GM23338 (cell line): Measurements from ENCODE around the gene TMEM170B.

Source experiments
- CREB1 ChIP-seq: fragments of 250-450 bp; sonication (Bioruptor Pico); IDR thresholded peaks from 2 replicates; pipeline ENCODE4 v1.5.0; 2020; ENCODE audit warnings: low read depth, mild to moderate bottlenecking, moderate library complexity
- CTCF ChIP-seq, 2 experiments: fragments of 200-600 bp in 1 of 2; sonication (generic) in 1 of 2; conservative IDR thresholded peaks; 2 replicates each; pipeline versions ENCODE4 v1.5.1 to v1.6.1; 2016 to 2017; ENCODE audit warnings: antibody characterized with exemption in 2 of 2, low read depth in 2 of 2, mild to moderate bottlenecking in 2 of 2, moderate library complexity in 1 of 2
- EZH2 ChIP-seq: fragments of 200-600 bp; sonication (generic); IDR thresholded peaks from one replicate; pipeline ENCODE4 v1.8.0; 2017; ENCODE audit warnings: antibody characterized with exemption, mild to moderate bottlenecking, low read depth; ENCODE audit not compliant: unreplicated experiment
- EZH2phosphoT487 ChIP-seq: fragments of 200-600 bp; sonication (generic); IDR thresholded peaks from one replicate; pipeline ENCODE4 v1.8.1; 2018; ENCODE audit warnings: antibody characterized with exemption; ENCODE audit not compliant: unreplicated experiment
- JUNB ChIP-seq: IDR thresholded peaks from one replicate; pipeline ENCODE4 v1.6.1; 2016; ENCODE audit warnings: antibody characterized with exemption; ENCODE audit not compliant: unreplicated experiment
- POLR2AphosphoS5 ChIP-seq: IDR thresholded peaks from 2 replicates; pipeline ENCODE4 v1.6.1; 2016; ENCODE audit warnings: antibody characterized with exemption, low read depth
- REST ChIP-seq: IDR thresholded peaks from one replicate; pipeline ENCODE4 v1.6.1; 2018; ENCODE audit warnings: antibody characterized with exemption; ENCODE audit not compliant: unreplicated experiment
- STAT1 ChIP-seq: IDR thresholded peaks from one replicate; pipeline ENCODE4 v1.6.1; 2016; ENCODE audit warnings: antibody characterized with exemption; ENCODE audit not compliant: unreplicated experiment
- ZNF331 ChIP-seq: fragments of 250-450 bp; sonication (Bioruptor Pico); IDR thresholded peaks from 2 replicates; pipeline ENCODE4 v1.5.0; 2020; ENCODE audit warnings: low read depth, mild to moderate bottlenecking, moderate library complexity
- ZNF462 ChIP-seq: fragments of 250-450 bp; sonication (Bioruptor Pico); IDR thresholded peaks from 2 replicates; pipeline ENCODE4 v1.5.0; 2020; ENCODE audit warnings: mild to moderate bottlenecking, moderate library complexity
- TF ChIP-seq, protein P1 (sequence below): IDR thresholded peaks from 2 replicates; pipeline ENCODE4 v1.6.1; 2016; ENCODE audit warnings: antibody characterized with exemption

GRCh38 chr6:11584244-11584643 lies 46.7 kb downstream of the TMEM170B start:
- TF ChIP-seq CTCF (conservative IDR thresholded peaks at IDR 0.05; ENCODE audit: low read depth in 2 of 2), result no peak
- no peak for TF ChIP-seq REST
- no peak for TF ChIP-seq POLR2AphosphoS5
- no peak for TF ChIP-seq EZH2
- no peak for TF ChIP-seq JUNB
- no peak for TF ChIP-seq EZH2phosphoT487
- TF ChIP-seq ZNF331 (CRISPR knock-in tag), result no peak
- TF ChIP-seq, protein P1, sequence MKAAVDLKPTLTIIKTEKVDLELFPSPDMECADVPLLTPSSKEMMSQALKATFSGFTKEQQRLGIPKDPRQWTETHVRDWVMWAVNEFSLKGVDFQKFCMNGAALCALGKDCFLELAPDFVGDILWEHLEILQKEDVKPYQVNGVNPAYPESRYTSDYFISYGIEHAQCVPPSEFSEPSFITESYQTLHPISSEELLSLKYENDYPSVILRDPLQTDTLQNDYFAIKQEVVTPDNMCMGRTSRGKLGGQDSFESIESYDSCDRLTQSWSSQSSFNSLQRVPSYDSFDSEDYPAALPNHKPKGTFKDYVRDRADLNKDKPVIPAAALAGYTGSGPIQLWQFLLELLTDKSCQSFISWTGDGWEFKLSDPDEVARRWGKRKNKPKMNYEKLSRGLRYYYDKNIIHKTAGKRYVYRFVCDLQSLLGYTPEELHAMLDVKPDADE, result no peak
- TF ChIP-seq CREB1 (CRISPR knock-in tag), result no peak
- no peak for TF ChIP-seq ZNF462 (CRISPR knock-in tag)
- TF ChIP-seq STAT1, result no peak
